GM19239 (cell line): ENCODE results near the gene SORCS3.

Experiments
- DNase-seq: peaks from one replicate; pipeline ENCODE4 v3.0.0; 2011; ENCODE audit warnings: low spot score; ENCODE audit not compliant: insufficient read length
- FAIRE-seq: peaks from 2 replicates; lab custom pipeline; 2011; peaks lifted over from hg19 to GRCh38; lab: Jason Lieb, UNC

The SORCS3 gene

GRCh38 chr10:104641187-104641936, at the start of gene SORCS3:
Gene SORCS3, plus strand, starts transcription at chr10:104641290.
- FAIRE-seq (no peak), DNase-seq (no peak)

GRCh38 chr10:104591441-104591840, 49.6 kb upstream of the SORCS3 start:
- FAIRE-seq (no peak), DNase-seq (no peak)

GRCh38 chr10:104601166-104601565, 39.9 kb upstream of the SORCS3 start:
- FAIRE-seq, result no peak
- no peak for DNase-seq

GRCh38 chr10:104608091-104608828, 32.8 kb upstream of the SORCS3 start:
- FAIRE-seq (no peak), DNase-seq (no peak)

GRCh38 chr10:104612571-104613205, 28.4 kb upstream of the SORCS3 start:
- DNase-seq (no peak), FAIRE-seq (no peak)

- FAIRE-seq (no peak), DNase-seq (no peak)
Observed at GRCh38 chr10:104613406-104613805, 27.7 kb upstream of the SORCS3 start.

GRCh38 chr10:104614245-104614831, 26.8 kb upstream of the SORCS3 start:
- DNase-seq, result peak; percentile 27
- peak; percentile 83 for FAIRE-seq

- no peak for FAIRE-seq
- DNase-seq, result no peak
Observed at GRCh38 chr10:104615136-104615535, 26.0 kb upstream of the SORCS3 start.

- DNase-seq (no peak), FAIRE-seq (no peak)
Observed at GRCh38 chr10:104617831-104618230, 23.3 kb upstream of the SORCS3 start.

- FAIRE-seq (no peak), DNase-seq (no peak)
Observed at GRCh38 chr10:104622175-104622574, 18.9 kb upstream of the SORCS3 start.

- no peak for FAIRE-seq
- DNase-seq, result no peak
Observed at GRCh38 chr10:104622598-104623209, 18.4 kb upstream of the SORCS3 start.

- FAIRE-seq (no peak), DNase-seq (no peak)
Observed at GRCh38 chr10:104630731-104631130, 10.4 kb upstream of the SORCS3 start.

GRCh38 chr10:104631946-104632345, 9.1 kb upstream of the SORCS3 start:
- no peak for FAIRE-seq
- DNase-seq, result no peak

- DNase-seq, result no peak
- FAIRE-seq, result no peak
Observed at GRCh38 chr10:104638861-104639589, 2.1 kb upstream of the SORCS3 start.

GRCh38 chr10:104639590-104640338, 1.3 kb upstream of the SORCS3 start:
- no peak for FAIRE-seq
- no peak for DNase-seq

- FAIRE-seq (no peak), DNase-seq (no peak)
Observed at GRCh38 chr10:104640339-104641186, 527 bp upstream of the SORCS3 start.

GRCh38 chr10:104641937-104642657, 1.0 kb downstream of the SORCS3 start:
- FAIRE-seq, result no peak

More at GRCh38 chr10:104641937-104642657, 1.0 kb downstream of the SORCS3 start:
- no peak for DNase-seq
